ENCODE data around the gene SCNN1G.
A peak's percentile ranks its signal among the peaks of the same experiment; 100 is the strongest.
"Not testable (repeated sequence)": the region's sequence is repeated elsewhere in the genome, so short reads cannot be mapped to it uniquely, and the experiment has no call there.

Gene SCNN1G, protein sequence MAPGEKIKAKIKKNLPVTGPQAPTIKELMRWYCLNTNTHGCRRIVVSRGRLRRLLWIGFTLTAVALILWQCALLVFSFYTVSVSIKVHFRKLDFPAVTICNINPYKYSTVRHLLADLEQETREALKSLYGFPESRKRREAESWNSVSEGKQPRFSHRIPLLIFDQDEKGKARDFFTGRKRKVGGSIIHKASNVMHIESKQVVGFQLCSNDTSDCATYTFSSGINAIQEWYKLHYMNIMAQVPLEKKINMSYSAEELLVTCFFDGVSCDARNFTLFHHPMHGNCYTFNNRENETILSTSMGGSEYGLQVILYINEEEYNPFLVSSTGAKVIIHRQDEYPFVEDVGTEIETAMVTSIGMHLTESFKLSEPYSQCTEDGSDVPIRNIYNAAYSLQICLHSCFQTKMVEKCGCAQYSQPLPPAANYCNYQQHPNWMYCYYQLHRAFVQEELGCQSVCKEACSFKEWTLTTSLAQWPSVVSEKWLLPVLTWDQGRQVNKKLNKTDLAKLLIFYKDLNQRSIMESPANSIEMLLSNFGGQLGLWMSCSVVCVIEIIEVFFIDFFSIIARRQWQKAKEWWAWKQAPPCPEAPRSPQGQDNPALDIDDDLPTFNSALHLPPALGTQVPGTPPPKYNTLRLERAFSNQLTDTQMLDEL

DNA sequence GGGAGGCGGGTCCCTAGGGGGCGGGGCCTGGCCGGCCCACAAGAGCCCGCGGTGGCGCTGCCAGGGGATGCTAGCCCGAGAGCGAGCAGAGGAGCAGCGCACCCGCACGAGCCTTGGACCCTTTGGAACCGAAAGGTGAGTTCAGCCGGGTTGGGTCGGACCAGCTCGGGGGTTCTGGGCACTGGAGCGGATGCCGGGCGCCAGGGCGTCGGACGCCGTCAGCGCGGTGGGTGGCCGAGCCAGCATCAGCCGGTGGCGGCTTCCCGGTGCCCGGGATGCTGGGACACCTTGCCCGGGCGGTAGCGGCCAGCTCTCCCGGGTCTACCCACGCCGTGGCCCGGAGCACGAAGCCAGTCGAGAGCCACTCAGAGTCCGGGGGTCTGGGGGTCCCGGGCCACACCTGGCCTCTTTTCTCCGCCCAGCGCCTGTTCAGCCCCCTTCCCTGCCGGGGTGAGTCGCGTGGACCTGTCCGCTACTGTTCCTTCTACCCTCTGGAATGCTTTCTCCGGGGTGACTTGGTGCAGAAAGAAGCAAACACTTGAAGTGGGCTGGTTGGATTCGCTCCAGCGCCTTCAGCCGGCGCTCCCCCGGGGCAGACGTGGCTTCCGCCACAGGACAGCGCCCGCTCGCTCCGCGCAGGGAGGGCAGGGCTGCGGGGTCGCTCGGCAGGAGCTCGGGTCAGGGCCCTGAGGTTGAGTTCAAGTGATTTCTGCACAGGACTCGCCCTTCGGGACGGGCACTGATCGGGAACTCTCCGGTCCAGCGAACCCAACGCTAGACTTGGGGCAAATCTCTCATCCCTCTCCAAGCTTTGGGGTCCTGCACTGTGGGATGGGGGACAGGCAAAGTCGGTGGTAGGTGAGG lies at the start of gene SCNN1G:
SCNN1G (plus strand) TSS at position 67 of the 864 bp plus-strand sequence. CDS start 3,527 bp downstream, outside the sequence.
- DNase-seq (ENCODE audit: low read depth), result no peak

DNA sequence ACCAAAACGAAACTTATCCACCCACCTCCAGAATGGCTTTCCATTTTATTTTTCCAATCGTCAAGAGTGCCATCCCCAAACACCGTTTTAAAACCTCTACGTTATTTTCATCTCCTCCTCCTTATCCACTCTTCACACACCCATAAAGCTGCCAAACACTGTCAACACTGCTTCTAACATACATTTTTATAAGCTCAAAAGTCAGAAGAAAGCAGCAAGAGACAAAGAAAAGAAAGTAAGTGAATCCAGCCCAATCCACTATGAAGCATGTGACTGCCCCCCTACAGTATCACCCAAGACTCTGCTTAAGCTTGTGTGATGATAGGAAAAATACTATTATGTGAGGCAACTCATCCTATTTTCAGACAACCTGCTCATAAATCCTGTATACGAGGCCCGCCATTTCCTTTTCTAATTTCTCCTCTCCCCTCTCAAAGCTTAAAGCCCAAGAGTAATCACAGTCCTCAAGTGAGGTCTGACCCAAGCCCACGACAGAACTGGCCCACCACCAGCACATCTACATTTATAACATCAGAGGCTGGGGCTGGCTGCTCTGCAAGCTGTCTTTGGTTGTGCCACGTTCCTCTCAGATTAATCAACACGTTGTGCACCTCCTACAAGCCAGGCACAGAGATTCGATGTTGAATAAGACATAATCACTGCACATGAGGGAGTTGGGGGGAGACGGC lies 49.6 kb upstream of the SCNN1G start:
- no peak for DNase-seq (ENCODE audit: low read depth)

DNA sequence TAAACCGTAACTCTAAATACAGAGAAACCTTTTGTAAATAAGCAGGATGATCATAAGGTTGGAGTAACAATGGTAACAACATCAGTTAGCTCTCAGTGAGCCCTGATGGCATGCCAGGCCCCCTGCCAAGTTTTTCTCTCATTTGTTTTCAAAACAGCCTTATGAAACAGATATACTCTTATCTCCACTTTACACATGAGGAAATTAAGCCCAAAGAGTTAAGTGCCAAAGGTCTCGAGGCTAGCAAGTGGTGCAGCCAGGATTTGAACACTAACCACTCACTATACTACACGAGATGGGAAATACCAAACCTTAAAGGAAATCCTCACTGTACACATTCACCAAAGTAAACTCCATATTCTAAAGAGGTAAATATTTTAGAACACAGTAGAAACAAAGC lies 48.3 kb upstream of the SCNN1G start:
- DNase-seq (ENCODE audit: low read depth), result no peak

DNA sequence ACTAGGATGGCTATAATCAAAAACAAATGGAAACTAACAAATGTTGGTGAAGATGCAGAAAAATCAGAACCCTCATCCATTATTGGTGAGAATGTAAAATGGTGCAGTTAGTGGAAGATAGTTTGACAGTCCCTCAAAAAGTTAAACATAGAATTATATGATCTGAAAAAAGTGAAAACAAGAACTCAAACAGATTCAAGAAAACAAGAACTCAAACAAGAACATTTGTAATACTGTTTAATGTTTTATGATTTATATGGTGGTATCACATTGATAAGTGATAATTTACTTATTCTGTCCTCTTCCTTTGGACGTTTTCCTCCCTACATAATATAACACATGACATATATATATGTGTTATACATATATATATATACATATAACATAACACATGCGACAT lies 45.3 kb upstream of the SCNN1G start:
- DNase-seq (ENCODE audit: low read depth), result no peak

DNA sequence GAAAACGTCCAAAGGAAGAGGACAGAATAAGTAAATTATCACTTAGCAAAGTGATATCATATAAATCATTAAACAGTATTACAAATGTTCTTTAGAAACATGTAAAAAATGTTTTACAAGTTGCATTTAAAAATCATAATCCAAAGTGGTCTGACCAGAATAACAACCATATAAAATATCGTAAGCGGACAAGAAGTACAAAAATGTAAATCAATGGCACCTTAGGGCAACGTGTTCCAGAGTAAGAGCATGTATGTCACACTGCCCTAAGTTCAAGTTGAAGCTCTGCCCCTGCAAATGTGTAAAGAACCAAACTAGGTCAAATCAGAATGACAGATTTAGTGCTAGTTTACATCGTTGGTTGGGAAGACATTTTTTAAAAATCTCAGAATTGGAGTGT lies 44.7 kb upstream of the SCNN1G start:
- no peak for DNase-seq (ENCODE audit: low read depth)

DNA sequence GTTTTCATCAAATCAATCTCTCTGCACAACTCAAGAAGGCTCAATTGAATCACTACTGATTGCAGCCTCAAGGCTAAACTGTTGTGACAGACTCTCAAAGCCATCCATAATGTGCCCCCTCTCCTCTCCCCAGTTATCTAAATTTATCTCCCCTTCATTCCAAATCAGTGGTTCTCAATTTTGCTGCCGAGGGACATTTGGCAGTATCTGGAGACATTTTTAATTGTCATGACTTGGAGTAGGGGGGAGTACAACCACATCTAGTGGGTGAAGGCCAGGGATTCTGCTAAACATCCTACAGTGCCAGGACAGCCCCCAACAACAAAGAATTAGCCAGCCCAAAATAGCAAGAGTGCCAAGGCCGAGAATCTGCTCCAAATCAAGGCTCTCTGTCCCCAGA lies 42.4 kb upstream of the SCNN1G start:
- no peak for DNase-seq (ENCODE audit: low read depth)

DNA sequence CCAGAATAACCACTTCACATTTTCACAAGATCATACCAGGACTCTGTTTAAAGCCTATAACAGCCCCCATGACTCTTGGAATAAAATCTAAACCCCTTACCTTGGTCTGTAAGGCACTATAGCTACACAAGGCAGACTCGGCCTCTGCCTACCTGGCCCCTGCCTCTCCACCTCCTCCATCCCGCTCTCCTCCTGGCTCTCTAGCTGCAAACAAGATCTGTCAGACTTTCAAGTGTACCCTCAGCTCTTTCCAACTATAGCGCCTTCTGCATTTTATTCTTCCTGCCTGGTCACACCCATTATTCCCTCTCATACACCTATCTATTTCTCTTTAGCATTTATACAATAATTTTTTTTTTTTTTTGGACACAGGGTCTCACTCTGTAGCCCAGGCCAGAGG lies 41.5 kb upstream of the SCNN1G start:
- DNase-seq (ENCODE audit: low read depth), result no peak

DNA sequence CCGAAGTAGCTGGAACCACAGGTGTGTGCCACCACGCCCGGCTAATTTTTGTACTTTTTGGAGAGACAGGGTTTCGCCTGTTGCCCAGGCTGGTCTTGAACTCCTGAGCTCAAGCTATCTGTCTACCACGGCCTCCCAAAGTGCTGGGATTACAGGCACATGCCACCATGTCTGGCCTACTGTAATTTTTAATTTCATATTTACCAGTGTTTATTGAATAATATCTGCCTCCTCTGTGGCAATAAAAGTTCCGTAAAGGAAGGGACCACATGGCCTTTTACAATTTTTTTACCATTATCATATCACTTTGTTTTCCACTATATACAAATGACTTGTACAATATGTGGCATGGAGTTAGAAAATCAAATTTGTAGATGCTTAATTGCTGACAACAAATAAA lies 41.0 kb upstream of the SCNN1G start:
- no peak for DNase-seq (ENCODE audit: low read depth)

DNA sequence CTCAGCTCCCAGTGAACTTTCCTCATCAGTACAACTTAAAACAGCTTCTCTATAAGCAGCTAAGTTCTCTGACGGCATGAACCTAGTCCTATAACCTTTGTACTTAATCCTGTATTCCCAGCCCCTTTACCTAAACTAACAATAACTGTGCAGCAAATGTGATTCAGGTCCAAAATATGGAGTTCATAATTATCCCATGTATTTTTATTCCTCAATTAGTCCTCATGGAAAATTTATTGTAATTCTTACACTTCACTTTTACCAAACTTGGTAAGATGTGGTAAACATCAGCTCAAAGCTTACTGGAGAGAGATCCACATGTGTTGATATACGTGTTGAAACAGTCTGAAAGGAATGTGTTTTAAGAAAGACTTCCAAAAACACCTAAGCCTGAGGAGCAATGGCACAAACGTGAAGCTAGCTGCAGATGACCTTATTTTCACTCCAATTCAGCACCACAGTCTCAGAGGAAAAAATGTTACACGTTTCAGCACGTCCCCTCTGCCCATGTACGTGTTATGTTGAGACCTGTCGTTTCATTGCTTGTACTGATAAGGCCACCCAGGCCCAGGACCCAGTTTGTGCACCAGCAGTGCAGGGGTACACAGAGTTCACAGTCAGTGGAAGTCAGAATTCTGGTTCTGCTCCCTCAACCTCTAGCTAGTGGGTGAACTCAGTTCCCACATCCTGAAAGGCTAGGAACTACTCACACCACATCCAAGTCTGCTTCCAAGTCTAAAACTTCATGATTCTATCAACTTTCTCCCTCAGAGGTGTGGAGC lies 40.4 kb upstream of the SCNN1G start:
- no peak for DNase-seq (ENCODE audit: low read depth)

DNA sequence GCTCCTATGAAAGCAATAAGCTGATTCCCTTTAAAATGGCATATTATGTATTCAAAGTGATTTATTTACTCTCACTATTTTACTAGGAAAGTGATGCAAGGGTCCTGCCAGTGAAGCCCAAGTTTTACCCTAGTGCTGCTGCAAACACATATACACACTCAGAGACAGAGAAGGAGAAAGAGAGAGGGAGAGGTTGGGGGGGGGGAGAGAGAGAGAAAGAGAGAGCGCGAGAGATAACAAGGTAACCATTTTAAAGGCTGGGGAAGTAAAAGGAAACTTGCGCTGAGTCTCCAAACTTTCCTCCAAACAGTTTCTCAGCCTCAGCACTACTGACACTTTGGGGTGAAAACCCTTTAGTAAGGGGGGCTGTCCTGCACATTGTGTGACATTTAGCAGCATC lies 39.2 kb upstream of the SCNN1G start:
- DNase-seq (ENCODE audit: low read depth), result no peak

DNA sequence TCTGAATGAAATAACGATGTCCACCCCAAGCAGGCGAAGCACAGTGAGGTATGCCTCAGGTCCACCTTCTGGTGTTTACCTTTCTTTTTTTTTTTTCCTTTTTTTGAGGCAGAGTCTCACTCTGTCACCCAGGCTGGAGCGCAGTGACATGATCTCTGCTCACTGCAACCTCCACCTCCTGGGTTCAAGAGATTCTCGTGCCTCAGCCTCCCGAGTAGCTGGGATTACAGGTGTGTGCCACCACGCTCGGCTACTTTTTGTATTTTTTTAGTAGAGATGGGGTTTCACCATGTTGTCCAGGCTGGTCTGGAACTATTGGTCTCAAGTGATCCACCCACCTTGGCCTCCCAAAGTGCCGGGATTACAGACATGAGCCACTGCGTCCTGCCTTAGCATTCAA lies 38.2 kb upstream of the SCNN1G start:
- DNase-seq (ENCODE audit: low read depth), result not testable (repeated sequence)

DNA sequence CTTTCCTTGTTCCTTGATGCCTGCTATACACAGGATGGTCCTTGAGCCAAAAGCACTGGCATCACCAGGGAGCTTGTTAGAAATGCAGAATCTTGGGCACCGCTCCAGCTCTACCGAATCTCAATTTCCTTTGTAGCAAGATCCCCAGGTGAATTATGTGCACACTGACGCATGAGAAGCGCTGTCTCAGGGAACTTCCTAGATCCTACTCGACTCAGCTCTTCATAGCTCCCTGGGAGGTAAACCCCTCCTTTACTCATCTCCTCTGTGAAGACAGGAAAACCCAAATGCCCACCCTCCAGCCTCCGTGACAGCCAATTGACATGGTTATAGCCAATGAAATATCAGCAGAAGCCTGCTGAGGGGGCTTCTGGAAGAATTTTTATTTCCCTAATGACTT lies 37.4 kb upstream of the SCNN1G start:
- no peak for DNase-seq (ENCODE audit: low read depth)

DNA sequence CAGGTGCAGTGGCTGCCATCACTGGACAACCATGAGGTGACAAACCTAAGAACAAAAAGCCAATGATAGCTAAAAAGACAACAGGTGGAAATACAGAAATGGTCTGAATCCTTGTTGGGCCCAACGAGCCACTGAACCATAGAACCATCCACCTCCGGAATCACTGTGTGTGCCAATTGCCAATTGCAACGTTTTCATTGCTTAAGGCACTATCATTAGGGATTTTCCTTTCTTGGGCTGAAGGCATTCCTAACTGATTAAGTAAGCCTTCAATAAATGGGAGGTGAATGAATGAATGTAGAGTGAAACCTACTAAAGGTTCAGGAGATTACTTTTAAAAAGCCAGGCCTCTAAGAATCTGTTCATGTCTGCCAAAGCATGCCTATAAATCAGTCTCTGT lies 36.9 kb upstream of the SCNN1G start:
- DNase-seq (ENCODE audit: low read depth), result no peak

DNA sequence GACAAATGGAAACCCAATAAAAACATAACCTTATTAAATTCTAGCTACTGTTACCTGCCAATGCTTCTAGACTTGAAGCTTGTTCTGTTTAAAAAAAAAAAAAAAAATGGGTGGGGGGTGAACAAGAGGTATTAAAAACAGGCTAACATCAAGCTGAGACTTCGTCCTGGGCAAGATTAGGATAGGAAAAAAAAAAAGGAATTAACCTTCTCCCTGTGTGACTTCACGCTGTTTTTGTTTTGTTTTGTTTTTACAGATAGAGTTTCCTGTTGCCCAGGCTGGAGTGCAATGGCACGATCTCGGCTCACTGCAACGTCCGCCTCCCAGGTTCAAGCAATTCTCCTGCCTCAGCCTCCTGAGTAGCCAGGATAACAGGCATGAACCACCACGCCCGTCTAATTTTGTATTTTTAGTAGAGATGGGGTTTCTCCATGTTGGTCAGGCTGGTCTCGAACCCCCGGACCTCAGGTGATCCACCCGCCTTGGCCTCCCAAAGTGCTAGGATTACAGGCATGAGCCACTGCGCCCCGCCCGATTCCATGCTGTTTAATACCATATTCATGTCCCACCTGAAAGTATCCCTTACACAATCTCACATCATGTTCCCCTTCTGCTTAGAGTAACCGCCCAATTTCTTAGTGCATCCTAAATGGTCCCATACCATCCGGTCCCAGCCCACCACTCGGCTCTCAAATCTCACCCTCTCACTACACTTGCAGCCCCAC lies 35.5 kb upstream of the SCNN1G start:
- DNase-seq (ENCODE audit: low read depth), result no peak

DNA sequence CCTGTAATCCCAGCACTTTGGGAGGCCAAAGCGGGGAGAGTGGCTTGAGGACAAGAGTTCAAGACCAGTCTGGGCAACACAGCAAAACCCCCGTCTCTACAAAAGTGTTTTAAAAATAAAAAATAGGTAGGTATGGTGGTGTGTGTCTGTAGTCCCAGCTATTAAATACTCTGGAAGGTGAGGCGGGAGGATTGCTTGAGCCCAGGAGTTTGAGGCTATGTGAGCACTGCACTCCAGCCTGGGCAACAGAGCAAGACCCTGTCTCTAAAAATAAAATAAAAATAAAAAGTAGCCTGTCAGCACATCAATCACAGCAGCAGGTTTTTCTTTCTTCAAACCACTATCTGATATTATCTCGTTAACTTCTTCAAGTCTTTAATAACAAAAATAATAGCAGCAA lies 34.9 kb upstream of the SCNN1G start:
- no peak for DNase-seq (ENCODE audit: low read depth)

DNA sequence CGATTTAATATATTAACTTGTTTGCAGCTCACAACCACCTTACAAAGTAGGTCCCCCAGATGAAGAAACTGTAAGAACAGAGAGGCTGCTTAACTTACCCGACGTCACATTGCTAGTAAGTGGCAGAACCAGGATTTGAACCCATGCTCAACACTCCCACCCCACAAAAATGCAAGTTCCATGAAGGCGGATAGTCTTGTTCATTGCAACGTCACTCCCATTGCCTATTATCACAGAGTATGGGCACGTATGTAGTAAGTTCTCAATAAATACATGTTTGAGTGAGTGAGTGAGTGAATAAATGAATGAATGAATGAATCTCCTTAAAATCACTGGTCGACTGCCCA lies 34.4 kb upstream of the SCNN1G start:
- DNase-seq (ENCODE audit: low read depth), result no peak

DNA sequence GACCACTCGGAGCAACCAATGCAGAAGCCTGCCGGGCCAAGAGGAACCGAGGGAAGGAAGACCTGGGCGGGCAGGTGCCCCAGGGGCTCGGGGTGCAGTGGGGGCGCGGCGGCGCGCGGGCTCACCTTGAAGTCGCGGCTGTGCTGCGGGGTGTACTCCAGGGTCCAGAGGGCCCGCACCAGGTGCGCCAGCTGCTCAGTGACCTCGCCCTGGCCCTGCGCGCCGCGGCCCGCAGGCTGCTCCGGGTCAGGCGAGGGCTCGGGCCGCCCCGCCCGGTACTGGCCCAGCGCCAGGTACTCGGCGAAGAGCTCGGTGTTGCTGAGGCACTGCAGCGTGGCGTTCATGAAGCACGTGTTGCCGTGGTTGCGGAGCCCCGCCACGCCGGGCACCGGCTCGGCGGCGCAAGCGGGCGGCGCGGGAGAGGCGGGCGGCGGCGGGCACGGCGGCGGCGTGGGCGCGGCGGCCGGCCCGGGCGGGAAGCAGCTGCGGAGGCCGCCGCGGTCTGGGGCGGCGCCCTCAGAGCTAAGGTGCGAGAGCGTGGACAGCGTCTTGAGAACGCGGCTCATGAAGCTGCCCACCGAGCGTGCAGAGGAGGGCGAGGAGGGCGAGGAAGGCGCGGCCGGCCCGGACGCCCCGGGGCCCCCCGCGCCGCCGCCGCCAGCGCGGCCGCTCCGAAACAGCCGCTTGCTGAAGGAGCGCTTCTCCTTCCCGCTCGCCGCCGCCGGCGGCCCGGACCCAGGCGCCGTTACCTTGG lies 33.9 kb upstream of the SCNN1G start:
- DNase-seq (ENCODE audit: low read depth), result peak; percentile 6

DNA sequence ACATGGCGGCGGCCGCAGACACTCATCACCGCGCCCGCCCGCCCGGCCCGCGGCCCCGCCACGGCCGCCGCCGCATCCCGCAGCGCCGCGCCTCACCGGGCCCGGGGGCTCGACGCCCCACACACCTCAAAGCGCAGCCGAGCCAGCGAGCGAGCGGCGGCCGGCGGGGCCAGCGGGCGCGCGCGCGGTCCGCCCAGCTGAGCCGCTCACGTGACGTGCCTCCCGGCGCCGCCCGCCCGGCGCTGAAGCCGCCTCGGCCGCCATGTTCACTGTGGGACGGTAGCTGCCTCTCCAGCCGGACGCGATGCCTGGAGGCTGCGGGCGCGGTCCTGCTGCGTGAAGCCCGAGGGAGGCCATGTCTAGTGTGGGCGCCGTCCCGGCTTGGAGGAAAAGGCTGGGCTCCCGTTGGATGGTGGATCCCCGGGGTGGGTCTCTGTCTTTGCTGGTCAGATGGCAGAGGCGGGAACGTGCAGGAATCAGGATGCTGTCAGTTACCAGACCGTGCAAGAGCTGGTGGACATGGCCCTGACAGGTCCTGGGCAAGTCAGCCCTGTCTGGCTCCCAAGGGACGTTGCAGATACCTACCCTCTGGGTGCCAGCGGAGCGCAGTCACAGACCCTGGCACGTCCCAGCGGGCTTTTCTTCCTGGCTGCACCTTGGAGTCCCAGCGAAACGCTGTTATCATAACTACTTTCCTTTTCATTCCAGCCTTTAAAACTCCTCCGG lies 33.1 kb upstream of the SCNN1G start, which contains the start of gene USP31:
USP31 (minus strand) TSS at position 186 of the 726 bp plus-strand sequence; CDS start at position 4, 182 bp downstream.
- peak; percentile 74 for DNase-seq (ENCODE audit: low read depth)

DNA sequence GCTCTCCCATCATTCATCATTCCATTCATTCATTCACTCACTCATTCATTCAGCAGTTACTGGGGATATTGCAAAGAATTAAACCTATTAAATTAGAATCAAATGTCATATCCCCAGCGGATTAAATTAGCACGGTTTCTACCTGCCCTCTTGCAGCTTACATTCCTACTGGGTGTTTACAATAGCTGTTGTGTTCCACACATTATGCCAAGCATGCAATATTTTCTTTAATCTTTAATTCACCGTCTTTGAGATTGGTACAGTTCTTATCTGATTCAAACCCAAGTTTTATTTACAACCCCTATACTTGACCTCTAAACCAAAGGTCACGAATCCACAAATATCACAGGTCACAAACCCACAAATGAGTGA lies 32.6 kb upstream of the SCNN1G start:
- no peak for DNase-seq (ENCODE audit: low read depth)
